H1 (cell line): ENCODE measurements around the gene MXRA7. TPM values are rescaled to one million over a fixed set of nuclear protein-coding genes. Genes with fewer than 3 reads are reported as not detected.

Experiments
- CTCF ChIA-PET: fragments of 300-600 bp; sonication (Branson Sonifier 250); formaldehyde crosslinking; loops from one replicate; lab custom pipeline; 2021; ENCODE audit not compliant: partially characterized antibody; lab: Charles Lee
- POLR2A ChIA-PET: fragments of 300-600 bp; sonication (Branson Sonifier 250); formaldehyde crosslinking; loops from one replicate; lab custom pipeline; 2021; ENCODE audit warnings: inconsistent platforms; ENCODE audit not compliant: partially characterized antibody; lab: Charles Lee
- DNase-seq, 2 experiments: peaks; one replicate each; pipeline versions ENCODE4 v3.0.0 to v3.0.0-alpha.2; 2010 to 2022; ENCODE audit warnings: low spot score in 2 of 2, low read depth in 1 of 2, mixed read lengths in 1 of 2
- FAIRE-seq: peaks from 2 replicates; lab custom pipeline; 2011; peaks lifted over from hg19 to GRCh38; lab: Jason Lieb, UNC
- H2AFZ ChIP-seq: 2 replicates; pipeline ENCODE4 v1.8.1; 2012; ENCODE audit warnings: low read length, inconsistent platforms
- H2AK5ac ChIP-seq: 2 replicates; pipeline ENCODE4 v1.6.1; 2013; ENCODE audit warnings: low read depth, low read length
- H2BK120ac ChIP-seq: replicated peaks from 2 replicates; pipeline ENCODE3; 2013; ENCODE audit warnings: low read depth, low read length, inconsistent platforms
- H2BK12ac ChIP-seq: 2 replicates; pipeline ENCODE4 v1.6.1; 2013; ENCODE audit warnings: low read depth, low read length
- H2BK15ac ChIP-seq: 2 replicates; pipeline ENCODE4 v1.6.1; 2013; ENCODE audit warnings: low read length
- H2BK20ac ChIP-seq: 2 replicates; pipeline ENCODE4 v1.6.1; 2013; ENCODE audit warnings: low read length
- H2BK5ac ChIP-seq: 2 replicates; pipeline ENCODE4 v1.6.1; 2013; ENCODE audit warnings: low read depth, low read length
- H3K14ac ChIP-seq: 2 replicates; pipeline ENCODE4 v1.6.1; 2013; ENCODE audit warnings: inconsistent platforms; ENCODE audit not compliant: insufficient read length
- H3K18ac ChIP-seq: 2 replicates; pipeline ENCODE4 v1.6.1; 2013; ENCODE audit warnings: low read length; ENCODE audit errors: extremely low read depth
- H3K23ac ChIP-seq: 2 replicates; pipeline ENCODE4 v1.6.1; 2013; ENCODE audit warnings: inconsistent platforms; ENCODE audit not compliant: insufficient read length
- H3K23me2 ChIP-seq: 2 replicates; pipeline ENCODE4 v1.6.1; 2013; ENCODE audit warnings: low read depth, low read length
- H3K27ac ChIP-seq: 2 replicates; pipeline ENCODE4 v1.6.1; 2011; ENCODE audit warnings: low read depth, low read length, inconsistent platforms
- H3K27me3 ChIP-seq, 4 experiments: replicated peaks in 1 of 4; 1 replicate in 1 of 4; 2 replicates in 3 of 4; pipeline versions ENCODE4 v1.6.1 to v1.8.1; 2011 to 2013; ENCODE audit warnings: low read length in 3 of 4, mild to moderate bottlenecking in 3 of 4, inconsistent platforms in 2 of 4, mixed read lengths in 2 of 4, moderate library complexity in 1 of 4; ENCODE audit not compliant: control insufficient read depth in 3 of 4, insufficient read depth in 3 of 4; ENCODE audit errors: extremely low read depth in 1 of 4
- H3K36me3 ChIP-seq, 4 experiments: 2 replicates each; pipeline versions ENCODE4 v1.6.1 to v1.8.1; 2011 to 2013; ENCODE audit warnings: mild to moderate bottlenecking in 4 of 4, low read length in 3 of 4, moderate library complexity in 2 of 4, control low read depth in 1 of 4, inconsistent platforms in 1 of 4; ENCODE audit not compliant: insufficient read depth in 4 of 4, control insufficient read depth in 2 of 4
- H3K4ac ChIP-seq: replicated peaks from 2 replicates; pipeline ENCODE3; 2013; ENCODE audit warnings: low read length, low read depth, mixed read lengths, inconsistent platforms; ENCODE audit not compliant: insufficient read length
- H3K4me1 ChIP-seq, 4 experiments: replicated peaks in 1 of 4; 1 replicate in 1 of 4; 2 replicates in 3 of 4; pipeline versions ENCODE4 v1.6.1 to v1.8.1; 2011 to 2013; ENCODE audit warnings: low read length in 3 of 4, inconsistent platforms in 2 of 4, mixed read lengths in 1 of 4; ENCODE audit not compliant: insufficient read depth in 4 of 4, control insufficient read depth in 3 of 4
- H3K4me2 ChIP-seq, 2 experiments: 2 replicates each; pipeline versions ENCODE4 v1.6.1 to v1.8.1; 2011 to 2013; ENCODE audit warnings: low read depth in 2 of 2, low read length in 2 of 2, control low read depth in 1 of 2, inconsistent platforms in 1 of 2, mild to moderate bottlenecking in 1 of 2; ENCODE audit not compliant: insufficient read depth in 1 of 2
- H3K4me3 ChIP-seq, 4 experiments: fragments of 200-600, 300-600 bp in 1 of 4; sonication (generic), shearing (Covaris generic), sonication (Bioruptor Twin) in 1 of 4; 2 replicates each; pipeline versions ENCODE4 v1.5.1 to v1.8.1; 2011 to 2016; ENCODE audit warnings: low read length in 4 of 4, low read depth in 3 of 4, control low read depth in 2 of 4, inconsistent platforms in 2 of 4, mild to moderate bottlenecking in 2 of 4, mixed read lengths in 1 of 4, moderate library complexity in 1 of 4; ENCODE audit not compliant: insufficient read depth in 2 of 4; ENCODE audit errors: extremely low read depth in 1 of 4
- H3K56ac ChIP-seq: replicated peaks from 2 replicates; pipeline ENCODE3; 2013; ENCODE audit warnings: low read depth, mild to moderate bottlenecking, mixed read lengths, low read length, inconsistent platforms; ENCODE audit not compliant: insufficient read length
- H3K79me1 ChIP-seq: 2 replicates; pipeline ENCODE4 v1.6.1; 2013; ENCODE audit warnings: low read depth, low read length, control low read depth
- H3K79me2 ChIP-seq, 2 experiments: 2 replicates each; pipeline versions ENCODE4 v1.6.1 to v1.8.1; 2012 to 2013; ENCODE audit warnings: low read length in 2 of 2, mild to moderate bottlenecking in 2 of 2, inconsistent platforms in 1 of 2; ENCODE audit not compliant: insufficient read depth in 2 of 2, control insufficient read depth in 1 of 2
- H3K9ac ChIP-seq, 4 experiments: replicated peaks in 1 of 4; 1 replicate in 1 of 4; 2 replicates in 3 of 4; pipeline versions ENCODE4 v1.6.1 to v1.8.1; 2011 to 2013; ENCODE audit warnings: low read depth in 3 of 4, low read length in 3 of 4, control low read depth in 2 of 4, mild to moderate bottlenecking in 2 of 4, moderate library complexity in 2 of 4, inconsistent platforms in 1 of 4; ENCODE audit errors: extremely low read depth in 1 of 4
- H3K9me3 ChIP-seq, 2 experiments: 2 replicates each; pipeline versions ENCODE4 v1.6.1 to v1.8.1; 2012 to 2013; ENCODE audit warnings: mild to moderate bottlenecking in 2 of 2, moderate library complexity in 2 of 2, control low read depth in 1 of 2, inconsistent platforms in 1 of 2, low read depth in 1 of 2, low read length in 1 of 2, mixed read lengths in 1 of 2; ENCODE audit not compliant: insufficient read depth in 2 of 2
- H4K20me1 ChIP-seq, 2 experiments: replicated peaks in 1 of 2; 2 replicates each; pipeline versions ENCODE3 to v1.8.1; 2011 to 2013; ENCODE audit warnings: inconsistent platforms in 2 of 2, low read length in 2 of 2, mild to moderate bottlenecking in 1 of 2; ENCODE audit not compliant: insufficient read depth in 2 of 2, control insufficient read depth in 1 of 2
- H4K5ac ChIP-seq: 2 replicates; pipeline ENCODE4 v1.6.1; 2013; ENCODE audit warnings: low read length, low read depth, mixed read lengths, inconsistent platforms; ENCODE audit not compliant: insufficient read length
- H4K8ac ChIP-seq: 2 replicates; pipeline ENCODE4 v1.8.0; 2013; ENCODE audit warnings: mild to moderate bottlenecking, moderate library complexity, low read length, inconsistent platforms; ENCODE audit not compliant: insufficient read depth; ENCODE audit errors: extremely low read depth
- H4K91ac ChIP-seq: replicated peaks from 2 replicates; pipeline ENCODE3; 2013; ENCODE audit warnings: low read length, mixed read lengths, inconsistent platforms; ENCODE audit not compliant: insufficient read length
- SRF ChIP-seq: IDR thresholded peaks from 2 replicates; pipeline ENCODE4 v1.6.1; 2011; ENCODE audit warnings: mild to moderate bottlenecking, low read depth, low read length, moderate library complexity
- TAF1 ChIP-seq: IDR thresholded peaks from 2 replicates; pipeline ENCODE4 v1.6.1; 2011; ENCODE audit warnings: mild to moderate bottlenecking, low read depth, low read length
- TBP ChIP-seq: IDR thresholded peaks from 2 replicates; pipeline ENCODE4 v1.6.1; 2011; ENCODE audit warnings: low read depth, low read length, improper control_type of control experiment
- YY1 ChIP-seq: IDR thresholded peaks from 2 replicates; pipeline ENCODE4 v1.6.1; 2011; ENCODE audit warnings: low read depth, mild to moderate bottlenecking, low read length
- WGBS, 2 experiments: shearing (Covaris generic) in 1 of 2; methylation state at CpG; one replicate each; pipeline versions ENCODE4 v1.1.6 to v1.1.7; 2013 to 2015; ENCODE audit warnings: low lambda C conversion rate in 2 of 2, mixed read lengths in 2 of 2, inconsistent platforms in 1 of 2, low coverage in 1 of 2, missing lambda C conversion rate in 1 of 2; ENCODE audit not compliant: insufficient replicate concordance in 2 of 2, insufficient coverage in 1 of 2, insufficient read length in 1 of 2; ENCODE audit errors: extremely low coverage in 1 of 2, missing lambda C conversion rate in 1 of 2; 5-methylcytosine and 5-hydroxymethylcytosine counted together
- polyA plus RNA-seq, 7 experiments: library from polyadenylated mRNA; depleted of rRNA in 3 of 7; stranded (reverse) in 5 of 7; unstranded in 2 of 7; fragments of >200 nt in 5 of 7; fragments of 200-250 nt in 2 of 7; gene quantifications; 1 replicate in 5 of 7; 2 replicates in 1 of 7; 4 replicates in 1 of 7; pipeline versions ENCODE4 v1.2.1 to v1.2.3, GENCODE V29; 2011 to 2013; ENCODE audit warnings: missing spikeins in 2 of 7, mixed read lengths in 2 of 7
- total RNA-seq: library from RNA; stranded (reverse); fragmentation: NEBNext Ultra II Directional; extraction: Animal tissue kit (Norgen Biotek cat#: 25700); gene quantifications from 2 replicates; pipeline ENCODE4 v1.2.1, GENCODE V29; 2021

The MXRA7 gene
- total and polyA plus RNA-seq, 2 of the 8 experiments (the other 6 are each of a cell fraction or from before 2014, with no cell fraction given), result 17.8 to 26.6 TPM

DNA sequence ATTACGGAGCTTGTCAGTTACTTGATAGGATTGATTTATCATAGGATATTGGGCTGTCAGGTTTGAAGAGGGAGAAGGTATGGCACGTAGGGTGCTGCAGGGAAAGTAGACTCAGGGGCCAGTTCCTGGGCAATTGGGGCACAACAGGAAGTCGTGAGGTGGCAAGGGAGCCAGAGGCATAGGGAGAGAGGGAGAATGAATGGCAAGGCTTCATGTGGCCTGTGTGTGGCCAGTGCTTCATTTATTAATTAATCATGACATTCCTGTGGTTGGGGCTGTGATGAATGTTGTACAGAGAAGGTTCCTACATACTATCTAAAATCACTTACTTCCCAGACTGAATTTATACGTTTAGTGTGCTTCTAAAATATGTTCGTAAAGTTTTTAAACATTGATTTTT is 46.5 kb upstream of the MXRA7 start:
- CTCF ChIA-PET, result no interaction called here

More for the DNA sequence above, 46.5 kb upstream of the MXRA7 start:
- Histone ChIP-seq H3K9me3 (no peaks in the 10 kb centered on the region), H3K23me2 (no peaks in the 10 kb centered on the region), H3K4ac (no peak overlapping the region), H4K8ac (no peak overlapping the region), H2BK12ac (no peak overlapping the region), H2BK5ac (no peak overlapping the region), H2BK15ac (no peak overlapping the region), H4K91ac (no peak overlapping the region), H3K23ac (no peak overlapping the region), H3K4me1 (no peaks in the 10 kb centered on the region), H3K4me2 (no peak overlapping the region), H3K14ac (no peak overlapping the region), H4K20me1 (no peaks in the 10 kb centered on the region), H2BK120ac (no peak overlapping the region), H3K4me3 (no peak overlapping the region), H3K79me1 (no peaks in the 10 kb centered on the region), H2AFZ (no peak overlapping the region), H2AK5ac (no peak overlapping the region), H2BK20ac (no peak overlapping the region), H3K56ac (no peak overlapping the region), H3K27ac (no peak overlapping the region), H3K79me2 (no peaks in the 10 kb centered on the region), H3K27me3 (no peaks in the 10 kb centered on the region), H3K36me3 (peaks cover 0 to 4% (median 4%) of the 10 kb centered on the region in 4 experiments; a peak in 4 of 8 replicates), H3K9ac (no peak overlapping the region), H3K18ac (no peak overlapping the region), H4K5ac (no peak overlapping the region)
- no peak for FAIRE-seq
- TF ChIP-seq TBP (no peak), SRF (no peak), YY1 (no peak), TAF1 (no peak)
- no peak for DNase-seq
- WGBS, 2 experiments, result 88% methylated on average over 5 of the region's 5 CpGs; no CpG with 5 or more reads in 1 of the 2 experiments
- POLR2A ChIA-PET, result no interaction called here
